H9 (cell line): ENCODE results near the gene CDH8. TPM values are rescaled to one million over a fixed set of nuclear protein-coding genes. Genes with fewer than 3 reads are reported as not detected.

Experiments
- DNase-seq: peaks from one replicate; pipeline ENCODE4 v3.0.0-alpha.2; 2017
- H2AFZ ChIP-seq: one replicate; pipeline ENCODE4 v1.6.1; 2013; ENCODE audit warnings: mild to moderate bottlenecking, low read length, control low read depth, moderate library complexity
- H2AK5ac ChIP-seq: 2 replicates; pipeline ENCODE4 v1.6.1; 2013; ENCODE audit warnings: low read length, control low read depth, mixed read lengths; ENCODE audit not compliant: insufficient read length
- H2BK120ac ChIP-seq: one replicate; pipeline ENCODE4 v1.6.1; 2013; ENCODE audit warnings: low read depth, mild to moderate bottlenecking, low read length, control low read depth, inconsistent platforms; ENCODE audit not compliant: poor library complexity, severe bottlenecking
- H2BK12ac ChIP-seq: 2 replicates; pipeline ENCODE4 v1.6.1; 2013; ENCODE audit warnings: low read length, control low read depth, mixed read lengths, low read depth; ENCODE audit not compliant: insufficient read length
- H2BK15ac ChIP-seq: 2 replicates; pipeline ENCODE4 v1.6.1; 2013; ENCODE audit warnings: low read depth, low read length, control low read depth
- H2BK20ac ChIP-seq: one replicate; pipeline ENCODE4 v1.6.1; 2013; ENCODE audit warnings: low read depth, mild to moderate bottlenecking, low read length, control low read depth, inconsistent platforms; ENCODE audit not compliant: poor library complexity, severe bottlenecking
- H2BK5ac ChIP-seq: 2 replicates; pipeline ENCODE4 v1.6.1; 2013; ENCODE audit warnings: low read length, control low read depth, mixed read lengths; ENCODE audit not compliant: insufficient read length
- H3K14ac ChIP-seq: 2 replicates; pipeline ENCODE4 v1.6.1; 2013; ENCODE audit warnings: low read length, control low read depth; ENCODE audit not compliant: insufficient read depth
- H3K18ac ChIP-seq: 2 replicates; pipeline ENCODE4 v1.6.1; 2013; ENCODE audit warnings: low read depth, mild to moderate bottlenecking, mixed read lengths, low read length, control low read depth; ENCODE audit not compliant: insufficient read length
- H3K23ac ChIP-seq: 2 replicates; pipeline ENCODE4 v1.6.1; 2013; ENCODE audit warnings: low read length, control low read depth, mixed read lengths, low read depth; ENCODE audit not compliant: insufficient read length
- H3K23me2 ChIP-seq: 2 replicates; pipeline ENCODE4 v1.6.1; 2013; ENCODE audit warnings: low read depth, mild to moderate bottlenecking, mixed read lengths, low read length, control low read depth; ENCODE audit not compliant: insufficient read length, poor library complexity, severe bottlenecking
- H3K27ac ChIP-seq: 2 replicates; pipeline ENCODE4 v1.5.1; 2013; ENCODE audit warnings: low read length, control low read depth, mixed read lengths, low read depth; ENCODE audit not compliant: insufficient read length
- H3K27me3 ChIP-seq: 2 replicates; pipeline ENCODE4 v1.6.1; 2013; ENCODE audit warnings: low read length, control low read depth, inconsistent platforms; ENCODE audit not compliant: insufficient read depth
- H3K4ac ChIP-seq: 2 replicates; pipeline ENCODE4 v1.6.1; 2013; ENCODE audit warnings: low read depth, mild to moderate bottlenecking, control low read depth, inconsistent platforms, low read length, moderate library complexity
- H3K4me1 ChIP-seq: 2 replicates; pipeline ENCODE4 v1.6.1; 2013; ENCODE audit warnings: low read length, control low read depth, inconsistent platforms; ENCODE audit not compliant: insufficient read depth
- H3K4me2 ChIP-seq: 2 replicates; pipeline ENCODE4 v1.6.1; 2013; ENCODE audit warnings: low read length, control low read depth, mixed read lengths; ENCODE audit not compliant: insufficient read length, insufficient read depth
- H3K56ac ChIP-seq: 2 replicates; pipeline ENCODE4 v1.6.1; 2013; ENCODE audit warnings: low read depth, mild to moderate bottlenecking, mixed read lengths, low read length, control low read depth; ENCODE audit not compliant: insufficient read length
- H3K79me1 ChIP-seq: 2 replicates; pipeline ENCODE4 v1.6.1; 2013; ENCODE audit warnings: low read depth, mild to moderate bottlenecking, moderate library complexity, low read length, control low read depth, inconsistent platforms; ENCODE audit not compliant: insufficient read depth, poor library complexity, severe bottlenecking
- H3K79me2 ChIP-seq: 2 replicates; pipeline ENCODE4 v1.6.1; 2013; ENCODE audit warnings: low read length, control low read depth, inconsistent platforms; ENCODE audit not compliant: insufficient read depth
- H3K9ac ChIP-seq: 2 replicates; pipeline ENCODE4 v1.6.1; 2013; ENCODE audit warnings: low read length, control low read depth, mixed read lengths; ENCODE audit not compliant: insufficient read length; ENCODE audit errors: extremely low read depth
- H3K9me3 ChIP-seq: one replicate; pipeline ENCODE4 v1.6.1; 2013; ENCODE audit warnings: low read depth, low read length, inconsistent platforms; ENCODE audit not compliant: control insufficient read depth
- H3T11ph ChIP-seq: one replicate; pipeline ENCODE4 v1.6.1; 2013; ENCODE audit warnings: mild to moderate bottlenecking, low read length, control low read depth, inconsistent platforms
- H4K20me1 ChIP-seq: one replicate; pipeline ENCODE4 v1.6.1; 2013; ENCODE audit not compliant: control insufficient read depth, insufficient read length, insufficient read depth
- H4K5ac ChIP-seq: 2 replicates; pipeline ENCODE4 v1.6.1; 2013; ENCODE audit warnings: low read depth, mild to moderate bottlenecking, mixed read lengths, low read length, control low read depth; ENCODE audit not compliant: insufficient read length
- H4K8ac ChIP-seq: replicated peaks from 2 replicates; pipeline ENCODE4 v1.6.1; 2013; ENCODE audit warnings: low read length, control low read depth, mixed read lengths, low read depth; ENCODE audit not compliant: insufficient read length
- H4K91ac ChIP-seq: 2 replicates; pipeline ENCODE4 v1.6.1; 2013; ENCODE audit warnings: low read depth, mild to moderate bottlenecking, moderate library complexity, mixed read lengths, low read length, control low read depth; ENCODE audit not compliant: insufficient read length
- H3K27ac Mint-ChIP-seq, 3 experiments: 2 replicates in 2 of 3; 3 replicates in 1 of 3; pipeline ENCODE4 v1.8.0; 2020 to 2021; ENCODE audit warnings: mixed read lengths in 3 of 3, mild to moderate bottlenecking in 1 of 3, moderate library complexity in 1 of 3
- H3K27me3 Mint-ChIP-seq: 2 replicates; pipeline ENCODE4 v1.8.0; 2021; ENCODE audit warnings: low read depth, mild to moderate bottlenecking, moderate library complexity, mixed read lengths
- H3K36me3 Mint-ChIP-seq, 3 experiments: 2 replicates in 2 of 3; 3 replicates in 1 of 3; pipeline ENCODE4 v1.8.0; 2020 to 2021; ENCODE audit warnings: low read depth in 3 of 3, mixed read lengths in 3 of 3; ENCODE audit not compliant: insufficient read depth in 1 of 3
- H3K4me1 Mint-ChIP-seq, 2 experiments: 2 replicates each; pipeline ENCODE4 v1.8.0; 2020; ENCODE audit warnings: mixed read lengths in 2 of 2
- H3K4me3 Mint-ChIP-seq, 2 experiments: 2 replicates in 1 of 2; 3 replicates in 1 of 2; pipeline ENCODE4 v1.8.0; 2020 to 2021; ENCODE audit warnings: mild to moderate bottlenecking in 2 of 2, mixed read lengths in 2 of 2, moderate library complexity in 1 of 2
- H3K9me3 Mint-ChIP-seq, 2 experiments: 2 replicates in 1 of 2; 3 replicates in 1 of 2; pipeline ENCODE4 v1.8.0; 2020; ENCODE audit warnings: mild to moderate bottlenecking in 2 of 2, mixed read lengths in 2 of 2, moderate library complexity in 1 of 2
- CTCF ChIP-seq: fragments of 200-600 bp; sonication (generic); conservative IDR thresholded peaks from 3 replicates; pipeline ENCODE4 v1.8.0; 2021; ENCODE audit warnings: antibody characterized with exemption, mild to moderate bottlenecking
- WGBS: extraction: QIAGEN DNeasy Blood & Tissue Kit; methylation state at CpG from one replicate; pipeline ENCODE4 v1.1.7; 2013; ENCODE audit warnings: missing lambda C conversion rate, low lambda C conversion rate, mixed read lengths; ENCODE audit not compliant: insufficient read length; ENCODE audit errors: extremely low coverage; 5-methylcytosine and 5-hydroxymethylcytosine counted together
- total RNA-seq: library from RNA; stranded (reverse); gene quantifications from 2 replicates; pipeline ENCODE4 v1.2.1, GENCODE V29; 2021

The CDH8 gene
- total RNA-seq, 1 experiment from 2014 or later, result 12.0 TPM

DNA sequence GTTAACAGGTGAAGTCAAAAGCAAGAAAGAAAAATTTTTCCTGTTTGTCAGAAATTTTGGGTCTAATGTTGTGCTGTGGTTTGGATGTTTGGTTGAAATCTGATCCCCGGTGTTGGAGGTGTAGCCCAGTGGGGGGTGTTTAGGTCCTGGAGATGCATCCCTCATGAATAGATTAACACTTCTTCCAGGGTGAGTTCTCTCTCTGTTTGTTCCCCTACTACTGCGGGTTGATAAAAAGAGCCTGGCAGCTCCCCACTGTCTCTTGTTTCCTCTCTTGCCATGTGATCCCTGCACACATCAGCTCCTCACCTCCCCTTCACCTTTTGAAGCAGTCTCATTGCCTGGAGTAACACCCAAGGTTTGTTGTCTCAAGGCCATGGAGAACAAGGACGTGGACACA, 14.6 kb upstream of the CDH8 start:
- H3K4me1 ChIP-seq, result no peaks in the 10 kb centered on the region; the same call in 1 of the 2 replicates
- H4K5ac ChIP-seq, result no peak overlapping the region
- peaks cover 0 to 6% (median 0%) of the 10 kb centered on the region in 3 experiments; a peak in 2 of 7 replicates for H3K36me3 Mint-ChIP-seq
- no peak overlapping the region for H2BK120ac ChIP-seq
- H2BK12ac ChIP-seq, result no peak overlapping the region
- H3K79me2 ChIP-seq, result no peaks in the 10 kb centered on the region
- no peak overlapping the region for H3K4me3 Mint-ChIP-seq
- H3K27me3 Mint-ChIP-seq, result peaks cover 3% of the 10 kb centered on the region; the same call in 1 of the 2 replicates
- H3K27ac ChIP-seq, result no peak overlapping the region
- H2BK15ac ChIP-seq, result no peak overlapping the region
- no CpG with 5 or more reads among the region's 3 CpGs for WGBS
- peaks cover 0 to 5% of the 10 kb centered on the region in 2 experiments; a peak in 2 of 5 replicates for H3K9me3 Mint-ChIP-seq
- H3K18ac ChIP-seq, result no peak overlapping the region
- no peak for TF ChIP-seq CTCF
- no peak overlapping the region for H2AFZ ChIP-seq
- no peaks in the 10 kb centered on the region for H3K23me2 ChIP-seq
- no peaks in the 10 kb centered on the region for H3K79me1 ChIP-seq
- H4K8ac ChIP-seq, result no peak overlapping the region
- no peak overlapping the region for H2BK5ac ChIP-seq
- no peaks in the 10 kb centered on the region for H4K20me1 ChIP-seq
- peak overlapping the region in 2 of 3 experiments; percentile 52 to 89; a peak in 3 of 7 replicates for H3K27ac Mint-ChIP-seq
- H3T11ph ChIP-seq, result no peak overlapping the region
- no peak overlapping the region for H2BK20ac ChIP-seq
- H3K14ac ChIP-seq, result peak overlapping the region; percentile 36; the same call in 1 of the 2 replicates
- no peak overlapping the region for H4K91ac ChIP-seq
- H3K4ac ChIP-seq, result no peak overlapping the region
- H3K27me3 ChIP-seq, result no peaks in the 10 kb centered on the region
- no peak for DNase-seq
- no peak overlapping the region for H3K56ac ChIP-seq
- no peak overlapping the region for H3K9ac ChIP-seq
- H3K4me2 ChIP-seq, result no peak overlapping the region
- peaks cover 34 to 41% of the 10 kb centered on the region in 2 experiments for H3K4me1 Mint-ChIP-seq
- no peak overlapping the region for H2AK5ac ChIP-seq
- H3K9me3 ChIP-seq, result no peaks in the 10 kb centered on the region
- H3K23ac ChIP-seq, result no peak overlapping the region
